SK-N-MC (cell line): Measurements from ENCODE around the gene PHLDA2.

ENCODE experiments used
- EZH2 ChIP-seq: fragments of 200-600 bp; sonication (generic); IDR thresholded peaks from one replicate; pipeline ENCODE4 v1.6.1; 2017; ENCODE audit warnings: antibody characterized with exemption
- FOXP2 ChIP-seq: optimal IDR thresholded peaks from 2 replicates; pipeline ENCODE3; 2011; ENCODE audit warnings: mild to moderate bottlenecking, moderate library complexity; ENCODE audit not compliant: insufficient read depth; ENCODE audit errors: extremely low read length, control extremely low read depth
- POLR2AphosphoS5 ChIP-seq: IDR thresholded peaks from 2 replicates; pipeline ENCODE4 v1.6.1; 2012; ENCODE audit warnings: mild to moderate bottlenecking, low read depth, low read length, borderline replicate concordance

DNA sequence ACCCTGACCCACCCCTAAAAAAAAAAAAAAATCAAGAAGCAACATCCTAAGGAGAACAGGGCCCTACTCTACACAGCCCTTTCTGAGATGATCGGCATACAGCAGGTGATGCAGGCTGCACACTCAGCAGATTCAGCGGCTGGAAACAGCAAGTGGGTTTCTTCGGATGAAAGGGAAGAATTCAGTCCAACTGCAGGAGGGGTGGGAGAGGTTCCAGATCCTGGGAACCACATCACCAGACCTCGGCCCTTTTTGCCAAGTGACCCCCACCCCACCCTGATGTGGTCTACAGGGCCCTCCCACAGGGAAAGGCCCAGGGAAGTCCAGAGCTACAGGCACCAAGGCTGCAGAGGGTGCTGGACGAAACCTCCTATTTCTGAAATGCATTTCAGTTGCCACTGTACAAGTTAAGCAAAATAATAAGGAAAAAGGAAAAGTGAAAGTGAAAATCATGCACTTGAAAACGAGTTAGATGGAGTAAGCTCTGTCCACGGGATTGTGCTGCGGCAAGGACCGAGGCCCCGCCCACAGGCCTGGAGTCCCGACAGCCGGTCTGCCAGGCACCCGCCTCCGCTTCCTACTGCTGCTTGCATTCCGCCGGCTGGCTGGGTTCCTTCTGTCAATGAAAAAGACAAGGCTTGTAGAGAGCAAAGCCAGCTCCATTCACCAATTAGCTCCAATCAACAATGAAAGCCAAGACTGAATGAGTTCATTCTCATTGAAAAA, 16.0 kb upstream of the PHLDA2 start:
- no peak for TF ChIP-seq EZH2
- TF ChIP-seq POLR2AphosphoS5, result 0 out of 2 replicates have a peak, but pooled peaks have one; percentile 16
- TF ChIP-seq FOXP2, result no peak
